ENCODE data around the gene FUCA1.

FUCA1 gene

GRCh38 chr1:23816906-23817305, 51.2 kb downstream of the FUCA1 start:
- H3K79me2 ChIP-seq (ENCODE audit: control insufficient read depth, low read length): no peaks in the 10 kb centered on the region
- H3K27ac ChIP-seq (ENCODE audit: low read depth, low read length): no peak overlapping the region
- no peak overlapping the region for H3K4me2 ChIP-seq (ENCODE audit: low read length)
- H3K4me1 ChIP-seq (ENCODE audit: control insufficient read depth, low read length): 0 out of 2 replicates have a peak, but pooled peaks cover 3% of the 10 kb centered on the region
- H3K9me2 ChIP-seq (replicated peaks; ENCODE audit: control insufficient read depth, low read length): no peaks in the 10 kb centered on the region
- H3K36me3 ChIP-seq (ENCODE audit: control insufficient read depth, low read length): peaks cover 23% of the 10 kb centered on the region
- TF ChIP-seq CTCF (IDR thresholded peaks at IDR 0.05; ENCODE audit: low read depth, low read length, poor library complexity, severe bottlenecking) (no peak), EZH2phosphoT487 (IDR thresholded peaks at IDR 0.05; ENCODE audit: borderline replicate concordance, low read length) (no peak)
- no peaks in the 10 kb centered on the region for H3K9me3 ChIP-seq (ENCODE audit: control insufficient read depth, insufficient read depth, low read length)
- H3K27me3 ChIP-seq (ENCODE audit: control insufficient read depth, low read length): no peaks in the 10 kb centered on the region
- H4K20me1 ChIP-seq (ENCODE audit: control insufficient read depth, insufficient read depth, low read depth, low read length): no peaks in the 10 kb centered on the region
- no peaks in the 10 kb centered on the region for H3F3A ChIP-seq (ENCODE audit: control insufficient read depth, insufficient read depth)
- no peak overlapping the region for H3K4me3 ChIP-seq (ENCODE audit: low read length)

GRCh38 chr1:23816361-23816760, 51.7 kb downstream of the FUCA1 start:
- no peaks in the 10 kb centered on the region for H3K9me2 ChIP-seq (replicated peaks; ENCODE audit: control insufficient read depth, low read length)
- peaks cover 23% of the 10 kb centered on the region for H3K36me3 ChIP-seq (ENCODE audit: control insufficient read depth, low read length)
- H4K20me1 ChIP-seq (ENCODE audit: control insufficient read depth, insufficient read depth, low read depth, low read length): no peaks in the 10 kb centered on the region
- H3K27ac ChIP-seq (ENCODE audit: low read depth, low read length): no peak overlapping the region
- H3K27me3 ChIP-seq (ENCODE audit: control insufficient read depth, low read length): no peaks in the 10 kb centered on the region
- H3K79me2 ChIP-seq (ENCODE audit: control insufficient read depth, low read length): no peaks in the 10 kb centered on the region
- no peak for TF ChIP-seq CTCF (IDR thresholded peaks at IDR 0.05; ENCODE audit: low read depth, low read length, poor library complexity, severe bottlenecking)
- TF ChIP-seq EZH2phosphoT487 (IDR thresholded peaks at IDR 0.05; ENCODE audit: borderline replicate concordance, low read length): no peak
- peaks cover 4% of the 10 kb centered on the region for H3K4me1 ChIP-seq (ENCODE audit: control insufficient read depth, low read length)
- H3K9me3 ChIP-seq (ENCODE audit: control insufficient read depth, insufficient read depth, low read length): no peaks in the 10 kb centered on the region
- no peaks in the 10 kb centered on the region for H3F3A ChIP-seq (ENCODE audit: control insufficient read depth, insufficient read depth)
- no peak overlapping the region for H3K4me3 ChIP-seq (ENCODE audit: low read length)
- no peak overlapping the region for H3K4me2 ChIP-seq (ENCODE audit: low read length)

- Histone ChIP-seq H3F3A (ENCODE audit: control insufficient read depth, insufficient read depth) (no peaks in the 10 kb centered on the region), H3K4me3 (ENCODE audit: low read length) (no peak overlapping the region), H4K20me1 (ENCODE audit: control insufficient read depth, insufficient read depth, low read depth, low read length) (no peaks in the 10 kb centered on the region), H3K27ac (ENCODE audit: low read depth, low read length) (no peak overlapping the region), H3K27me3 (ENCODE audit: control insufficient read depth, low read length) (no peaks in the 10 kb centered on the region), H3K36me3 (ENCODE audit: control insufficient read depth, low read length) (peaks cover 23% of the 10 kb centered on the region), H3K9me2 (replicated peaks; ENCODE audit: control insufficient read depth, low read length) (no peaks in the 10 kb centered on the region), H3K4me1 (ENCODE audit: control insufficient read depth, low read length) (peaks cover 24% of the 10 kb centered on the region), H3K79me2 (ENCODE audit: control insufficient read depth, low read length) (no peaks in the 10 kb centered on the region), H3K9me3 (ENCODE audit: control insufficient read depth, insufficient read depth, low read length) (no peaks in the 10 kb centered on the region), H3K4me2 (ENCODE audit: low read length) (no peak overlapping the region)
- TF ChIP-seq EZH2phosphoT487 (IDR thresholded peaks at IDR 0.05; ENCODE audit: borderline replicate concordance, low read length) (no peak), CTCF (IDR thresholded peaks at IDR 0.05; ENCODE audit: low read depth, low read length, poor library complexity, severe bottlenecking) (no peak)
Measured at GRCh38 chr1:23814016-23814415, 54.1 kb downstream of the FUCA1 start.
